NCI-H2227 treated with DMSO at 0.1 percent for 48 hours (cell line): ENCODE measurements around the gene C1orf21.

Experiments
- DNase-seq: peaks from one replicate; lab custom pipeline; 2025; lab: John Stamatoyannopoulos, UW

C1orf21 gene

GRCh38 chr1:184650177-184650866 lies 263.5 kb downstream of the C1orf21 start:
- no peak for DNase-seq

DNA sequence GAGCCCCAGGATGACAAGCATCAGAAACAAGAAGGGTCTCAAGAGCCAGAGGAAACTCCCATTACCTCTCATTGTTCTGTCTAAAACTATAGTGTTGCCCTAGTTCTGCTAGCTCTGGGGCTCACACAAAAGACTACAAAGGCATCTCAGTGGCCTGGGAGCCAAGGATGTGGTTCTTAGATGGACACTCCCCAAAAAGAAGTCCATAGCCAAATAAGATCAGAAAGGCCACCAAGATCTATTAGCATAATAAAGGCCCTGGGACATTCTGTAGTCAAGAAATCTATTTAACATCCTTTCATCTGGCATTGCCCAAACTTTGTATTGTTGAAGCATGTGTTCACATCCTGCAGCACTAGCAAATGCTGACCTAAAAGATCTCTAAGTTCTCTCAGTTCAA lies 268.4 kb downstream of the C1orf21 start:
- no peak for DNase-seq

DNA sequence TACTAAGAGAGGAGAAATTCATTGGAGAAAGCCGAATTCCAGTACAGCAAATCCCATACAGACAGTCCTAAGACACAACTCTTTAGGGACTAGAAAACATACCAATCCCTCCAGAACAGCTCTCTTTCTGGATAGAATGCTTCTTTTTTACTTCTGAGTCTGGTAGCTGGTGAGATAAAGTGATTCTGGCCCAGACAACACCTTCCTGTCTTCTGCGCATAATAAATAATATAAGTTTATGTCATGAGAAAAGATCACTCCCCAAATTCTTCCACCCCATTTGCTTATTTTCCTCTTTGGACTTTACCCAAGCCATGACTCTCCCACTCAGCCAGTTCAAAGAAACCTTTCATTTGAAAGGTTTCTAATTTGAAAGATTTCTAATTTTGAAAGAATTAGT lies 269.4 kb downstream of the C1orf21 start:
- DNase-seq = no peak

GRCh38 chr1:184658055-184658454 lies 271.2 kb downstream of the C1orf21 start:
- no peak for DNase-seq

- DNase-seq = no peak
These were observed 273.8 kb downstream of the C1orf21 start for GRCh38 chr1:184660462-184661191.

- DNase-seq = no peak
These were observed 275.0 kb downstream of the C1orf21 start for GRCh38 chr1:184661801-184662200.

- DNase-seq = peak; percentile 79
These were observed 277.3 kb downstream of the C1orf21 start for GRCh38 chr1:184664042-184664660.

DNA sequence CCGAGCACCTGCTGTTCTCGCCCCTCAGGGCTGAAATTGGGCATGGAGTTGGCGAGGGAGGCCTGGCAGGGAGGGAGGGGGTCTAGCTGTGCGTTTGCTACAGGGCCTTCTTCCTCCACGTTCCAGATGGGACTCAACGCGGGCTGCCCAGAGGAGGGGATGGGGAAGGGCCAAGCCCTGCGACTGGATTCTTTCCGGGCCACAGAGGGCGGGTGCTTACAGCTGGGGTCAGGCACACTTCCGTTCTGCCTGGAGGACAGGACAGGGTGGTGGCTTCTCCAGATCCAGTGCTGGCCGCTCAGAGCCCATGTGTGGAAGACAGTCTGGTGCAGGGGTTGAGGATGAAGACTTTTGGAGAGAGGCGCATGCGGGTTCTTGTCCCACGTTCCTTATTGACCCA lies 277.8 kb downstream of the C1orf21 start:
- DNase-seq = no peak

GRCh38 chr1:184665360-184665759 lies 278.5 kb downstream of the C1orf21 start:
- DNase-seq = no peak

DNA sequence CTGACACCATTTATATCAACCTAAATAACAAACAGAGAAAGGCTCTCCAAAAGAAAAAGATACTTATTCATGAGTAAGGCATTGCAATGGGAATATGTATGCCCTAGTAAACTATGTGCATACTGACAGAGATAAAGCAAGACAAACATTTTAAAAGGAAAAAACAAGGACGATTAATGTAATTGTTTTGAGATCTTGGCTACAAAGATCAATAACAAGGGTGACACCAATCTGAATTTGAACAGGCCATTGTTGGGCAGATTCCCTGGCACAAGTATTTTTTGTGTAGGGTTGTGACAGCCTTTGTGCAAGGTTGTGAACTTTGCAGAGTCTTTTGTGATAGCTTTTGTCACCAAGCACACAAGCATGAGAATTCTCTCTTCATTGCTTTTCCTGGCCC lies 282.6 kb downstream of the C1orf21 start:
- DNase-seq = no peak

GRCh38 chr1:184672013-184672726 lies 285.3 kb downstream of the C1orf21 start:
- DNase-seq = peak; percentile 55

DNA sequence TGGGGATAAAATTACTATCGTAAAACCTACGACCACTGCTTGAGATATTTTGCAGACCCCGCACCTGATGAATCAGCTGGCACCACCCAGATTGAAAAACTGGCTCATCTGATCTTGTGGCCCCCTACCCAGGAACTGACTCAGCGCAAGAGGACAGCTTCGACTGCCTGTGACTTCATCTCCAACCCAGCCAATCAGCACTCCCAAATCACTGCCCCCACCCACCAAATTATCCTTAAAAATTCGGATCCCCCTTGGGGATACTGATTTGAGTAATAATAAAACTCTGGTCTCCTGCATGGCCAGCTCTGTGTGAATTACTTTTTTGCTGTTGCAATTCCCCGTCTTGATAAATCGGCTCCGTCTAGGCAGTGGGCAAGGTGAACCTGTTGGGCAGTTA lies 286.5 kb downstream of the C1orf21 start:
- no peak for DNase-seq

DNA sequence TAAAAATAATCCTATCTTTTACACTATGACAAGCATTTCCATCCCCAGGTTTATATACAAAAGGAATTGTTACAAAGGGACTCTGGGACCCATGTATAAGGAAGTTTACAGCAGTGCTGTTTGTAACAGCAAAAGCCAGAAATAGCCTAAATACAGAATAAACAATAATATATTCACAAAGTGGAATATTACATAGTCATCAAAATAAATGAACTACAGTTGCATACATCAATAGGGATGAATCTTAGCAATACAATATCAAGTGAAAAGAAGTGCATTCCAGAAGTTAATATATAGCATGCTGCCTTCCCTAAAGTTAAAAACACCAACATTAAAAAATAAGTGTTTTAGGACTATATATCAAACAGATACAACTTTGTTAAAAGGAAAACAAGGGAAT lies 290.5 kb downstream of the C1orf21 start:
- no peak for DNase-seq
